Measurements from ENCODE around the gene PLCD3.

GRCh38 chr17:45156242-45156641 lies 23.9 kb upstream of the PLCD3 start:
- TF ChIP-seq CTCF (IDR thresholded peaks at IDR 0.05) (no peak), POLR2A (IDR thresholded peaks at IDR 0.05) (no peak)

Measured in right lobe of liver (tissue), 4 donors.